Activated CD4-positive, alpha-beta T cell treated with anti-CD3 and anti-CD28 coated beads, Interleukin-2, amount 10 ng/mL, durations not matched to agents 24 days and 14 days (primary cell): ENCODE measurements around the gene PITX1. TPM values are rescaled to one million over a fixed set of nuclear protein-coding genes. Genes with fewer than 3 reads are reported as not detected.

Source experiments
- DNase-seq: peaks from one replicate; pipeline ENCODE4 v3.0.0; 2022
- H3K27ac Mint-ChIP-seq: one replicate; pipeline ENCODE4 v1.8.0; 2022; ENCODE audit warnings: mild to moderate bottlenecking, mixed read lengths
- H3K27me3 Mint-ChIP-seq: one replicate; pipeline ENCODE4 v1.8.0; 2022; ENCODE audit warnings: mixed read lengths
- H3K36me3 Mint-ChIP-seq: one replicate; pipeline ENCODE4 v1.8.0; 2022; ENCODE audit warnings: low read depth, mild to moderate bottlenecking, mixed read lengths
- H3K4me1 Mint-ChIP-seq: one replicate; pipeline ENCODE4 v1.8.0; 2021; ENCODE audit warnings: mixed read lengths
- H3K4me3 Mint-ChIP-seq: one replicate; pipeline ENCODE4 v1.8.0; 2022; ENCODE audit warnings: mild to moderate bottlenecking, moderate library complexity, mixed read lengths
- H3K9me3 Mint-ChIP-seq: one replicate; pipeline ENCODE4 v1.8.0; 2021; ENCODE audit warnings: mixed read lengths
- intact Hi-C: fragments of 100-400 bp; cut with micrococcal nuclease; formaldehyde crosslinking; loops from one replicate; pipeline ENCODE4 v1.15.1; 2023
- total RNA-seq: library from RNA; stranded (reverse); gene quantifications from 2 replicates; pipeline ENCODE4 v1.2.3, GENCODE V29; 2022

PITX1 gene
- total RNA-seq, 1 donor from 2014 or later = 0.61 TPM

DNA sequence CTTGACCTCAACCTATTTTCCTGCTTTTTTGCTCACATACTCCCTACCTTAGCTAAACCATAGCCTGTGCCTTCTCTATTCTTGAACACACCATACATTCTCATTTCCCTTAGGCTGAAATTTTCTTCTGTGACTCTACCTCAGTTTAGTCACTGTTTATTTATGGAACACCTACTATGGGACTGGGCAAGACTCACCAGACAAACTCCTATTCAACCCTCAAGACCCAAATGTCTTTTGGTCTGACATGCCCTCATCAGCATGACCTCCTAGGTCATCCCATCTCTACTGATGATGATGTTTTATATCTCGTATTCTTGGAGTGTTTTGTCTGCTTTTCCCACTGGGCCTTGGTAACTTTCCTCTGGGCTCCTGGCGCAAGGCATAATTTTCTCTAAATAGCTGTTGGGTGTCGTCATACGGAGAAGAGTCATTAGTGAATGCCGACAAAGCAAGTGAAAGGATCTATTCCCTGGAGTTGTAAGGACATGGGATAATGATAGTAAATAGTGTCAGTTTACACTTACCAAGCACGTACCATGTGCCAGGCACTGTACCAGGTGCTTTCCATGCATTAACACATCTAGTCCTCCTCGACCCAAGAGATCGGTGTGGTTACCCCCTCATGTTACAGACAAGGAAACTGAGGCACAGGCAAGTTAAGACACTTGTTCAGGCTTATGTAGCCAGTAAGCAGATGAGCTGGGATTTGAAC lies 22.4 kb upstream of the PITX1 start:
- DNase-seq = no peak
- Mint-ChIP-seq H3K9me3 (no peaks in the 10 kb centered on the region), H3K27me3 (peaks cover 41% of the 10 kb centered on the region), H3K4me3 (no peak overlapping the region), H3K36me3 (no peaks in the 10 kb centered on the region), H3K4me1 (no peaks in the 10 kb centered on the region), H3K27ac (no peak overlapping the region)
- intact Hi-C loops = no loop called here

GRCh38 chr5:135055396-135055795 lies 21.4 kb upstream of the PITX1 start:
- Mint-ChIP-seq H3K4me1 (no peaks in the 10 kb centered on the region), H3K9me3 (no peaks in the 10 kb centered on the region), H3K36me3 (no peaks in the 10 kb centered on the region), H3K27ac (no peak overlapping the region), H3K27me3 (peaks cover 48% of the 10 kb centered on the region), H3K4me3 (no peak overlapping the region)
- intact Hi-C loops = no loop called here
- DNase-seq = no peak

DNA sequence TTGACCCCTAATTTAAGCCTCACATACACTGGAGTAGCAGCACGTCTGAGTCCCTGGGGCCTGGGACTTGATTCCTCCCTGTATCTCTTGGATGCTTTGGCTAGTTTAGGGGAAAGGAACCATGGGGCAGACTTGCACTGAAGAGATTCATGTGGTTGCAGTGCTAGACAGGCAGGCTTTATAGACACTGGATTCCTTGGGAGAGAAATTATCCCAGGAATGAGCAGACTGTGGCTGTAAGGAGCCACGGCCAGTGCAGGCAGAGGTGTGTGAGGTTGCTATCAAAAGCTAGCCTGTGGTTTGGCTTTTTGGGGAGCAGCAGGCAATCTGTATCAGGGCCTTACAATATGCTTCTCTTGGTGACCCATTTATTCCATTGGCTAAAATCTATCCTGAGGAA lies 20.5 kb upstream of the PITX1 start:
- DNase-seq = no peak
- Mint-ChIP-seq H3K4me1 (no peaks in the 10 kb centered on the region), H3K27ac (no peak overlapping the region), H3K36me3 (no peaks in the 10 kb centered on the region), H3K9me3 (no peaks in the 10 kb centered on the region), H3K4me3 (no peak overlapping the region), H3K27me3 (peaks cover 56% of the 10 kb centered on the region)
- intact Hi-C loops = no loop called here

DNA sequence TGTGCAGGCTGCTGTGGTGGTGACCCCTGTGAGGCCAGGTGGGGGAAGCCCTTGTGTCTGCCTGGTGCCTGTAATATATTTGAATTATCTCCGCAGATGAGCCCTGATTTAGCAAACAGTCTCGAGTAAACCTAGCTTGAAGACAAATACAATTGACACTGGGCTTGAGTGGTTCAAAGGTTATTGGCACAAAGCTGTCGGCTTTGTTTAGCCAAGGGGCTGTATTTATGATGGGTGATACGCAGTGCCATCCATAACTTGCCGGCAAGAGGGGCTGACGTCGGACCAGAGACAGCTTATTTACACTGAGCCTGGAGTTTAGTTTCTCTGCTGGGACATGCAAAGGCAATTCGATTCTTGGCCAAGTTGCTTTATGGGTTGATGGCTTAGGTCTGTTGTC lies 20.0 kb upstream of the PITX1 start:
- Mint-ChIP-seq H3K4me3 (no peak overlapping the region), H3K27ac (no peak overlapping the region), H3K27me3 (peaks cover 61% of the 10 kb centered on the region), H3K9me3 (no peaks in the 10 kb centered on the region), H3K4me1 (no peaks in the 10 kb centered on the region), H3K36me3 (no peaks in the 10 kb centered on the region)
- intact Hi-C loops = no loop called here
- no peak for DNase-seq

DNA sequence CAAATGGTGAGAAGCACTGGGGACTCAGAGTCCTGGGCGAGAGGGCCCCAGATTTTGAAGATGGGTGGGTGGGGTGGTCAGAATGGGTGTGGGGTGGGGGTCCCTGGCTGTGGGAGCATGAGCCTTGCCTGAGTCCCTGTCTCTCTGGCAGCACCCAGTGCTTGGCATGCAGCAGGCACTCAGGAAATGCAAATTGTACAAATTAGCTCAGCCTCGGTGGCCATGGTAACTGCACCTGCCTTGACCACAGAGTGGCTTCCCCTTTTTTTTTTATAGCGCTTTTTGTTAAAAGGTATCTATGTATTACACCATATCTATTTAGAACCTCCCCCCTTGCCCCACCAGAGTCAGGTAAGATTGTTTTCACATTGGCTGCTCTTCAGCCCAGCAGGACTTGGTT lies 19.2 kb upstream of the PITX1 start:
- intact Hi-C loops = no loop called here
- Mint-ChIP-seq H3K27me3 (peaks cover 62% of the 10 kb centered on the region), H3K9me3 (no peaks in the 10 kb centered on the region), H3K4me3 (no peak overlapping the region), H3K36me3 (no peaks in the 10 kb centered on the region), H3K4me1 (no peaks in the 10 kb centered on the region), H3K27ac (no peak overlapping the region)
- DNase-seq = no peak

- intact Hi-C loops = no loop called here
- H3K4me3 Mint-ChIP-seq = no peak overlapping the region
- H3K4me1 Mint-ChIP-seq = no peaks in the 10 kb centered on the region
- H3K27ac Mint-ChIP-seq = no peak overlapping the region
- DNase-seq = no peak
- H3K9me3 Mint-ChIP-seq = no peaks in the 10 kb centered on the region
- no peaks in the 10 kb centered on the region for H3K36me3 Mint-ChIP-seq
- peaks cover 64% of the 10 kb centered on the region for H3K27me3 Mint-ChIP-seq
These were observed 18.6 kb upstream of the PITX1 start for GRCh38 chr5:135052511-135053145.

DNA sequence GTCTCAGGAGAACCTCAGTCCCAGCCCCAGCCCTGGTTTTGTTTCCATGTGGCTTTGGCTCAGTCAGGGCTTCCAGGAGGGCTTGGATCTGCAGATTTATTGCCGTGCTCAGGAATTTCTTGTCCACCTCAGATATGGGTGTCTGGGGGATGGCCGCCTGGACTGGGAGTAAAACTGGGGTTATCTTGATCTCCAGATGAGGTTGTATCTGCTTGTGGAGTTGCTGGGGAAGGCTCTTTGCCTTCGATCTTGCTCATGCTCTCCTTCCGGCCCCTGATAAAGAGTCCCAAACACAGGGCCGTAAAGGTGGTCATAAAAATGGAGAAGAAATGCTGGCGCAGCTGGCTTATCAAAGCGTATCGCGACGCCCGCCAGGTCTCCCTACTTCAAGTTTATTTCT lies 17.8 kb upstream of the PITX1 start:
- intact Hi-C loops = no loop called here
- Mint-ChIP-seq H3K36me3 (no peaks in the 10 kb centered on the region), H3K27me3 (peaks cover 67% of the 10 kb centered on the region), H3K4me1 (no peaks in the 10 kb centered on the region), H3K9me3 (no peaks in the 10 kb centered on the region), H3K4me3 (no peak overlapping the region), H3K27ac (no peak overlapping the region)
- DNase-seq = no peak

DNA sequence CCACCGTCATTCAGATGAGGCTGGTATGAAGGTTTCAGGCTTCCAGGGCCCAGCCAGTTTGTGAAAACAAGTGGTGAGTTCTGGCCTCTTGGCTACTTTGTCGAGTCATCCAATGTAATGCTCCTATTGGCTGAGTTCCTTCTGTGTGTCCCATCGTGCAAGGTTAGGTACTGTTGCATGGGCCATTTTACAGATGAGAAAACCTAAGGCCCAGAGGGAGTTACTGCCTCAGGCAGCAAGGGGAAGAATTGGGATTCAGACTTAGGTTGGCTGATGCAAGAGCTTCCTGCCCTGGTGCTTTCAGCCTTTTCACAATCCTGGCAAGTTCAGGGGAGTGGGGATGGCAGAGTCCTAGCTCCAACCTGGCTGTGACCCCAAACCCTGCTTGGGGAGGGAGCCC lies 17.4 kb upstream of the PITX1 start:
- no peaks in the 10 kb centered on the region for H3K9me3 Mint-ChIP-seq
- no peak overlapping the region for H3K4me3 Mint-ChIP-seq
- H3K4me1 Mint-ChIP-seq = no peaks in the 10 kb centered on the region
- intact Hi-C loops = no loop called here
- no peak for DNase-seq
- H3K27ac Mint-ChIP-seq = no peak overlapping the region
- no peaks in the 10 kb centered on the region for H3K36me3 Mint-ChIP-seq
- H3K27me3 Mint-ChIP-seq = peaks cover 65% of the 10 kb centered on the region

GRCh38 chr5:135050244-135050767 lies 16.3 kb upstream of the PITX1 start:
- H3K36me3 Mint-ChIP-seq = no peaks in the 10 kb centered on the region

DNA sequence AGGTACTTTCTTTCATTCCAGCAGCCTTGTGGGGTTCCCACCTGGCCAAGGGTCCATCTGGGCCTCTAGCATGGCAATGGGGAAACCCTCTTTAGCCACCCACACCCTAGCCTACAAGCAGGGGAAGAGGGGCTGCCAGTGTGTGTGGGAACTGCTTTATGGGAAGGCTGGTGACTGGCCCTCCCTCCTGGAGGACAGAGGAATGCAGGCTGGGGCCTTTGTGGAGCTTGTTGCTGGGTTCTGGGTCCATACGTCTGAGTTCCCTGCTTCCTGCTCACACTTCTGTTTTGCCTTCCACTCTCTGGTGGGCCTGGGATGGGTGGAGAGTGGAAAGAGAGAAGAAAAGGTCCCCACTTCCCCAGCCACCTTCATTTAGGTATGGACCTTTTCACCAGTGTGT lies 14.9 kb upstream of the PITX1 start:
- Mint-ChIP-seq H3K27me3 (peaks cover 63% of the 10 kb centered on the region), H3K27ac (no peak overlapping the region), H3K9me3 (no peaks in the 10 kb centered on the region), H3K4me3 (no peak overlapping the region), H3K4me1 (no peaks in the 10 kb centered on the region), H3K36me3 (no peaks in the 10 kb centered on the region)
- intact Hi-C loops = no loop called here
- DNase-seq = no peak

More at GRCh38 chr5:135050244-135050767, 16.3 kb upstream of the PITX1 start:
- Mint-ChIP-seq H3K4me3 (no peak overlapping the region), H3K27me3 (peaks cover 62% of the 10 kb centered on the region), H3K4me1 (no peaks in the 10 kb centered on the region), H3K9me3 (no peaks in the 10 kb centered on the region), H3K27ac (no peak overlapping the region)
- intact Hi-C loops = no loop called here
- DNase-seq = no peak

- Mint-ChIP-seq H3K4me1 (no peaks in the 10 kb centered on the region), H3K27me3 (peaks cover 64% of the 10 kb centered on the region), H3K27ac (no peak overlapping the region), H3K4me3 (no peak overlapping the region), H3K36me3 (no peaks in the 10 kb centered on the region), H3K9me3 (no peaks in the 10 kb centered on the region)
- no peak for DNase-seq
- intact Hi-C loops = no loop called here
These were observed 14.3 kb upstream of the PITX1 start for GRCh38 chr5:135048286-135048685.

- DNase-seq = no peak
- H3K4me3 Mint-ChIP-seq = no peak overlapping the region
- no peaks in the 10 kb centered on the region for H3K36me3 Mint-ChIP-seq
- intact Hi-C loops = no loop called here
- H3K27me3 Mint-ChIP-seq = peaks cover 65% of the 10 kb centered on the region
- no peak overlapping the region for H3K27ac Mint-ChIP-seq
- H3K4me1 Mint-ChIP-seq = no peaks in the 10 kb centered on the region
- H3K9me3 Mint-ChIP-seq = no peaks in the 10 kb centered on the region
These were observed 13.3 kb upstream of the PITX1 start for GRCh38 chr5:135047347-135047695.

DNA sequence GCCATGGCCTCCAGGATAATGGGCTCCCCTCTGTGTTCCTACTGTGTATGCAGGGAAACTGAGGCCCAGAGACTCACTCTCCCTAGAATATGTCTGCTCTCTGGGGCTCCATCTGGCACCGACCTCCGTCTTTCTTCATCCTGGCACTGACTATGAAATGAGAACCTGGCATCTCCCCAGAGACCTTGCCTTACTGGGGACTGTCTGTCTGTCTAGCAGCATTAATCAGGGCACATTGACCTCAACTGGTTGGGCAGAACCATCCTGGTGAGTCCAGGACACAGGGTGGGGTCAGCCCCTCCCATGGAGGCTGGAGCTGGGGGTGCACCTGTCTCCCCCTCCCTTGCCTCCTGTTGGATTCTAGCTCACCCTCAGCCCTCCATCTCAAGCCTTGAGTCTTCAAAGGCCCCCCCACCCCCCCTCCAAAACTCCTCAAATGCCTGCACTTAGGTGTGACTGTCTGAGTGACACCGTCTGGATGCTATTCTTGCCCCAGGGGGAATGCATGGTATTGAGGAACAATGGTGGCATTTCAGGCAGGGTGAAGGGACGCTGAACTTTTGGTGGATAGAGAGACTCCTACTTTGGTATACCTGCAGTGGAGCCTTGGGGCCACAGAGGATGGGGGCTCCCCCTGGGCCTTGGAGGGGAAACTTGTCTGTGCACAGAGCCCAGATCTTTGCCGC lies 12.8 kb upstream of the PITX1 start:
- intact Hi-C loops = no loop called here
- H3K36me3 Mint-ChIP-seq = no peaks in the 10 kb centered on the region

DNA sequence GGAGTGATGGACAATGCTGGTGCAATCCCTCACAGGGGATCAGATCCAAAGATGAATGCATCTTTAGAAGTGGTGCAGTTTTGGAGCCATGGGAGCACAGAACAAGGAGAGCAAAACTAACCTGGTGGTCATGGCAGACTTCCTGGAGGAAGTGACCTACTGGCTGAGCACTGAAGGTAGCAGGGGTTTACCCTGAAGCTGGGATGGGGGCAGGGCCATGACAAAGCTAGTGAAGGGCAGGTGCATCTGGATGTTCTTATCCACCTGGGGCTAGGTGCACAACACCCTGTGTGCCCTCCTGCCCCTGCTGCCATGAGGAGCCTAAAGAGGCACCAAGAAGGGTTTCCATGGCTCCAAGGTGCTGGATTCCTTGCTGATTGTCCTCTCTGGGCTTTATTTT lies 11.5 kb upstream of the PITX1 start:
- no peak overlapping the region for H3K27ac Mint-ChIP-seq
- no peaks in the 10 kb centered on the region for H3K36me3 Mint-ChIP-seq
- H3K27me3 Mint-ChIP-seq = peaks cover 65% of the 10 kb centered on the region
- no peaks in the 10 kb centered on the region for H3K9me3 Mint-ChIP-seq
- no peak for DNase-seq
- H3K4me1 Mint-ChIP-seq = no peaks in the 10 kb centered on the region
- intact Hi-C loops = no loop called here
- no peak overlapping the region for H3K4me3 Mint-ChIP-seq

More for the DNA sequence above, 12.8 kb upstream of the PITX1 start:
- Mint-ChIP-seq H3K4me3 (no peak overlapping the region), H3K9me3 (no peaks in the 10 kb centered on the region), H3K27me3 (peaks cover 64% of the 10 kb centered on the region), H3K27ac (no peak overlapping the region), H3K4me1 (no peaks in the 10 kb centered on the region)
- no peak for DNase-seq
